Measurements from ENCODE around the gene RPH3AL.
A peak's percentile ranks its signal among the peaks of the same experiment; 100 is the strongest.

RPH3AL gene

GRCh38 chr17:302300-302698, 50.3 kb downstream of the RPH3AL start:
- DNase-seq (ENCODE audit: low read depth in 1 of 2, low spot score in 1 of 2): no peak

- no peak for DNase-seq (ENCODE audit: low read depth in 1 of 2, low spot score in 1 of 2)
Measured at GRCh38 chr17:301681-302299, 50.8 kb downstream of the RPH3AL start.

GRCh38 chr17:300881-301280, 51.7 kb downstream of the RPH3AL start:
- no peak for DNase-seq (ENCODE audit: low read depth in 1 of 2, low spot score in 1 of 2)

- DNase-seq (ENCODE audit: low read depth in 1 of 2, low spot score in 1 of 2): no peak
Measured at GRCh38 chr17:299546-299945, 53.1 kb downstream of the RPH3AL start.

- DNase-seq (ENCODE audit: low read depth in 1 of 2, low spot score in 1 of 2): no peak
Measured at GRCh38 chr17:298791-299450, 53.7 kb downstream of the RPH3AL start.

GRCh38 chr17:297758-298157, 54.8 kb downstream of the RPH3AL start:
- DNase-seq (ENCODE audit: low read depth in 1 of 2, low spot score in 1 of 2): no peak

GRCh38 chr17:296906-297690, 55.5 kb downstream of the RPH3AL start:
- DNase-seq (ENCODE audit: low read depth in 1 of 2, low spot score in 1 of 2): no peak

- no peak for DNase-seq (ENCODE audit: low read depth in 1 of 2, low spot score in 1 of 2)
Measured at GRCh38 chr17:296379-296778, 56.2 kb downstream of the RPH3AL start.

GRCh38 chr17:292531-293382, 59.9 kb downstream of the RPH3AL start:
- DNase-seq (ENCODE audit: low read depth in 1 of 2, low spot score in 1 of 2): no peak

GRCh38 chr17:292016-292415, 60.6 kb downstream of the RPH3AL start:
- DNase-seq (ENCODE audit: low read depth in 1 of 2, low spot score in 1 of 2): no peak

- no peak for DNase-seq (ENCODE audit: low read depth in 1 of 2, low spot score in 1 of 2)
Measured at GRCh38 chr17:291587-291986, 61.0 kb downstream of the RPH3AL start.

- DNase-seq (ENCODE audit: low read depth in 1 of 2, low spot score in 1 of 2): no peak
Measured at GRCh38 chr17:290626-291025, 62.0 kb downstream of the RPH3AL start.

- DNase-seq (ENCODE audit: low read depth in 1 of 2, low spot score in 1 of 2): peak in 1 of 2 donors; percentile 1
Measured at GRCh38 chr17:290121-290521, 62.5 kb downstream of the RPH3AL start.

GRCh38 chr17:289409-289808, 63.2 kb downstream of the RPH3AL start:
- no peak for DNase-seq (ENCODE audit: low read depth in 1 of 2, low spot score in 1 of 2)

GRCh38 chr17:288802-289356, 63.7 kb downstream of the RPH3AL start:
- no peak for DNase-seq (ENCODE audit: low read depth in 1 of 2, low spot score in 1 of 2)

- DNase-seq (ENCODE audit: low read depth in 1 of 2, low spot score in 1 of 2): no peak
Measured at GRCh38 chr17:286571-286970, 66.0 kb downstream of the RPH3AL start.

GRCh38 chr17:285751-286422, 66.7 kb downstream of the RPH3AL start:
- no peak for DNase-seq (ENCODE audit: low read depth in 1 of 2, low spot score in 1 of 2)

GRCh38 chr17:284676-285355, 67.8 kb downstream of the RPH3AL start:
- no peak for DNase-seq (ENCODE audit: low read depth in 1 of 2, low spot score in 1 of 2)

- no peak for DNase-seq (ENCODE audit: low read depth in 1 of 2, low spot score in 1 of 2)
Measured at GRCh38 chr17:283911-284675, 68.5 kb downstream of the RPH3AL start.
